OCI-LY7 (cell line): ENCODE measurements around the gene RASD1. TPM values are rescaled to one million over a fixed set of nuclear protein-coding genes. Genes with fewer than 3 reads are reported as not detected.

Experiments
- BruUV-seq: library from RNA; stranded (reverse); fragments of 400-500 nt; replicated peaks from 2 replicates; lab custom pipeline; 2021; lab: Mats Ljungman, UMichigan
- CTCF ChIA-PET: fragments of 300-600 bp; sonication (Branson Sonifier 250); formaldehyde crosslinking; loops from one replicate; lab custom pipeline; 2022; ENCODE audit warnings: antibody characterized with exemption; ENCODE audit not compliant: unreplicated experiment; lab: Charles Lee
- POLR2A ChIA-PET: fragments of 300-600 bp; sonication (Branson Sonifier 250); formaldehyde crosslinking; loops from one replicate; lab custom pipeline; 2022; ENCODE audit warnings: antibody characterized with exemption; lab: Charles Lee
- DNase-seq: peaks from one replicate; pipeline ENCODE4 v3.0.0-alpha.2; 2015; ENCODE audit warnings: low spot score
- H2AFZ ChIP-seq: fragments of 200-600 bp; sonication (generic), shearing (Covaris generic); 2 replicates; pipeline ENCODE4 v1.6.1; 2014; ENCODE audit warnings: mild to moderate bottlenecking, antibody characterized with exemption, low read length, moderate library complexity
- H3K27ac ChIP-seq: fragments of 200-600 bp; sonication (generic); 2 replicates; pipeline ENCODE4 v1.5.1; 2014; ENCODE audit warnings: mixed run types, low read depth, mild to moderate bottlenecking, moderate library complexity, low read length, inconsistent platforms; ENCODE audit not compliant: poor library complexity, severe bottlenecking
- H3K36me3 ChIP-seq: fragments of 200-600 bp; sonication (generic); 2 replicates; pipeline ENCODE4 v1.6.1; 2014; ENCODE audit warnings: mild to moderate bottlenecking, antibody characterized with exemption, low read length, moderate library complexity, mixed read lengths; ENCODE audit not compliant: insufficient read depth
- H3K4me1 ChIP-seq: fragments of 200-600 bp; sonication (generic); 2 replicates; pipeline ENCODE4 v1.5.1; 2014; ENCODE audit warnings: mild to moderate bottlenecking, low read length; ENCODE audit not compliant: insufficient read depth, poor library complexity, severe bottlenecking
- H3K4me2 ChIP-seq: fragments of 200-600 bp; sonication (generic); 2 replicates; pipeline ENCODE4 v1.6.1; 2014; ENCODE audit warnings: mild to moderate bottlenecking, low read length
- H3K4me3 ChIP-seq: fragments of 200-600 bp; sonication (generic); 2 replicates; pipeline ENCODE4 v1.5.1; 2014; ENCODE audit warnings: mild to moderate bottlenecking, low read depth, low read length; ENCODE audit not compliant: poor library complexity, severe bottlenecking
- H3K79me2 ChIP-seq: fragments of 200-600 bp; sonication (generic); 2 replicates; pipeline ENCODE4 v1.6.1; 2016; ENCODE audit warnings: low read depth, mild to moderate bottlenecking, low read length, moderate library complexity, mixed read lengths; ENCODE audit not compliant: insufficient read depth
- H3K9me2 ChIP-seq: fragments of 200-600 bp; sonication (generic); 2 replicates; pipeline ENCODE4 v1.6.1; 2016; ENCODE audit warnings: mild to moderate bottlenecking, low read length, mixed read lengths; ENCODE audit not compliant: insufficient read depth
- H3K9me3 ChIP-seq: fragments of 200-600 bp; sonication (generic); 2 replicates; pipeline ENCODE4 v1.6.1; 2014; ENCODE audit warnings: mild to moderate bottlenecking, mixed run types, low read length, mixed read lengths
- H4K20me1 ChIP-seq: fragments of 200-600 bp; sonication (generic); 2 replicates; pipeline ENCODE4 v1.6.1; 2014; ENCODE audit warnings: mild to moderate bottlenecking, antibody characterized with exemption, low read length, moderate library complexity, mixed read lengths; ENCODE audit not compliant: insufficient read depth
- CTCF ChIP-seq: fragments of 200-600 bp; sonication (generic); conservative IDR thresholded peaks from 2 replicates; pipeline ENCODE4 v1.5.1; 2014; ENCODE audit warnings: mild to moderate bottlenecking, antibody characterized with exemption, low read length, moderate library complexity, mixed read lengths
- EZH2phosphoT487 ChIP-seq: fragments of 200-600 bp; sonication (generic); IDR thresholded peaks from 2 replicates; pipeline ENCODE4 v1.6.1; 2018; ENCODE audit warnings: low read depth, borderline replicate concordance, mild to moderate bottlenecking, mixed run types, antibody characterized with exemption, low read length, moderate library complexity, mixed read lengths
- intact Hi-C: fragments of 100-400 bp; cut with micrococcal nuclease; formaldehyde crosslinking; loops from one replicate; pipeline ENCODE4 v1.10.0; 2022; ENCODE audit not compliant: unreplicated experiment
- total RNA-seq, 2 experiments: library from RNA; depleted of rRNA in 1 of 2; stranded (reverse); fragments of >200 nt in 1 of 2; shearing (Covaris generic) in 1 of 2; gene quantifications; 2 replicates each; pipeline ENCODE4 v1.2.3, GENCODE V29; 2014 to 2022

RASD1 gene
- total RNA-seq, 2 experiments from 2014 or later = 0.19 TPM; not detected in 1

DNA sequence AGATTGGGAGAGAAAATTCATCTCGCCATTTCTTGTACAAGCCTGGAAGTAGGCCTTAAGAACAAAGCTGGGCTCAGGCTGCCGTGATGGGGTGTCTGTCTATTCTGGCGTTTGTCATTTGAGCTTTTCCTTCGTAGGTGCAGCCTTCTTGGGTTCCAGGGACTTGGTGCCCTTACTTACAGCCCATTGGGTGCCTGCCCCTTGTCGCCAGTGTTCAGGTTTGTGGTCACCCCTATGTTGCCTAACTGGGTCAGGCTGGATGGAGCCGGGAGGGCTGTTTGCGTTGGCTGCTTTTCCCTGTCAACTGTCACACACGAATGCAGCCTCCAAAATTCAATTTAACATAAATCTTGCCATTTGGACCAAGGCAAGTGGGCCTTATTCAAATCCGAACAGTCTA is 43.1 kb downstream of the RASD1 start:
- Histone ChIP-seq H3K4me1 (no peaks in the 10 kb centered on the region), H3K9me3 (no peaks in the 10 kb centered on the region), H4K20me1 (no peaks in the 10 kb centered on the region), H3K27ac (no peak overlapping the region), H3K79me2 (no peaks in the 10 kb centered on the region), H3K4me2 (no peak overlapping the region), H2AFZ (no peak overlapping the region), H3K9me2 (no peaks in the 10 kb centered on the region), H3K4me3 (no peak overlapping the region), H3K36me3 (no peaks in the 10 kb centered on the region)
- ChIA-PET CTCF (no interaction called here), POLR2A (no interaction called here)
- TF ChIP-seq EZH2phosphoT487 (no peak), CTCF (no peak)
- no peak for DNase-seq
- intact Hi-C loops = no loop called here
- BruUV-seq = no TSS peak

- H2AFZ ChIP-seq = no peak overlapping the region
- no peaks in the 10 kb centered on the region for H3K9me3 ChIP-seq
- H3K4me3 ChIP-seq = no peak overlapping the region
- H3K27ac ChIP-seq = no peak overlapping the region
- H4K20me1 ChIP-seq = no peaks in the 10 kb centered on the region
- no peaks in the 10 kb centered on the region for H3K79me2 ChIP-seq
- peaks cover 11% of the 10 kb centered on the region for H3K4me1 ChIP-seq
- H3K9me2 ChIP-seq = no peaks in the 10 kb centered on the region
- BruUV-seq = no TSS peak
- CTCF ChIA-PET = interaction anchor here (1.0 kb wide), 1 partner anchor 8 kb away, joined by 3 read pairs; no protein-coding TSS in a partner anchor
- DNase-seq = no peak
- POLR2A ChIA-PET = no interaction called here
- no peak overlapping the region for H3K4me2 ChIP-seq
- intact Hi-C loops = no loop called here
- TF ChIP-seq EZH2phosphoT487 = no peak
- no peak for TF ChIP-seq CTCF
- H3K36me3 ChIP-seq = no peaks in the 10 kb centered on the region
Observed at GRCh38 chr17:17448723-17449122, 47.5 kb downstream of the RASD1 start.

- Histone ChIP-seq H2AFZ (no peak overlapping the region), H3K27ac (no peak overlapping the region), H3K9me3 (no peaks in the 10 kb centered on the region), H3K79me2 (no peaks in the 10 kb centered on the region), H3K4me3 (no peak overlapping the region), H3K4me1 (peaks cover 11% of the 10 kb centered on the region), H3K4me2 (no peak overlapping the region), H3K36me3 (no peaks in the 10 kb centered on the region), H4K20me1 (no peaks in the 10 kb centered on the region), H3K9me2 (no peaks in the 10 kb centered on the region)
- ChIA-PET CTCF (no interaction called here), POLR2A (no interaction called here)
- TF ChIP-seq CTCF (no peak), EZH2phosphoT487 (no peak)
- no peak for DNase-seq
- intact Hi-C loops = no loop called here
- no TSS peak for BruUV-seq
Observed at GRCh38 chr17:17448076-17448475, 48.1 kb downstream of the RASD1 start.
